Measurements from ENCODE around the gene ARMC5.
"Not testable (repeated sequence)": the region's sequence is repeated elsewhere in the genome, so short reads cannot be mapped to it uniquely, and the experiment has no call there.

Gene ARMC5

GRCh38 chr16:31414706-31415105 is 44.6 kb upstream of the ARMC5 start:
- DNase-seq (ENCODE audit: low read depth): no peak
- no peak overlapping the region for H3K4me3 ChIP-seq (ENCODE audit: low read length)
- TF ChIP-seq CTCF (conservative IDR thresholded peaks at IDR 0.05; ENCODE audit: low read length): no peak

GRCh38 chr16:31416371-31416770 is 42.9 kb upstream of the ARMC5 start:
- no peak for DNase-seq (ENCODE audit: low read depth)
- no peak overlapping the region for H3K4me3 ChIP-seq (ENCODE audit: low read length)
- TF ChIP-seq CTCF (conservative IDR thresholded peaks at IDR 0.05; ENCODE audit: low read length): no peak

GRCh38 chr16:31417036-31417435 is 42.3 kb upstream of the ARMC5 start:
- not testable (repeated sequence) for H3K4me3 ChIP-seq (ENCODE audit: low read length); DNase-seq (ENCODE audit: low read depth)

GRCh38 chr16:31417916-31418315 is 41.4 kb upstream of the ARMC5 start:
- DNase-seq (ENCODE audit: low read depth): no peak
- H3K4me3 ChIP-seq (ENCODE audit: low read length): no peak overlapping the region
- TF ChIP-seq CTCF (conservative IDR thresholded peaks at IDR 0.05; ENCODE audit: low read length): no peak

- no peak overlapping the region for H3K4me3 ChIP-seq (ENCODE audit: low read length)
- no peak for DNase-seq (ENCODE audit: low read depth)
- no peak for TF ChIP-seq CTCF (conservative IDR thresholded peaks at IDR 0.05; ENCODE audit: low read length)
Measured at GRCh38 chr16:31420037-31420436, 39.3 kb upstream of the ARMC5 start.

GRCh38 chr16:31421587-31421986 is 37.7 kb upstream of the ARMC5 start:
- no peak for DNase-seq (ENCODE audit: low read depth)
- TF ChIP-seq CTCF (conservative IDR thresholded peaks at IDR 0.05; ENCODE audit: low read length): no peak
- no peak overlapping the region for H3K4me3 ChIP-seq (ENCODE audit: low read length)

GRCh38 chr16:31423241-31423640 is 36.1 kb upstream of the ARMC5 start:
- no peak for DNase-seq (ENCODE audit: low read depth)
- no peak for TF ChIP-seq CTCF (conservative IDR thresholded peaks at IDR 0.05; ENCODE audit: low read length)
- H3K4me3 ChIP-seq (ENCODE audit: low read length): no peak overlapping the region

GRCh38 chr16:31423801-31424200 is 35.5 kb upstream of the ARMC5 start:
- no peak for DNase-seq (ENCODE audit: low read depth)
- no peak for TF ChIP-seq CTCF (conservative IDR thresholded peaks at IDR 0.05; ENCODE audit: low read length)
- no peak overlapping the region for H3K4me3 ChIP-seq (ENCODE audit: low read length)
